IPS DF 19.7 (cell line): ENCODE data around the gene GMDS.

Experiments used
- DNase-seq: peaks from one replicate; pipeline ENCODE4 v3.0.0-alpha.2; 2013; ENCODE audit warnings: low read depth, low spot score

GMDS gene

DNA sequence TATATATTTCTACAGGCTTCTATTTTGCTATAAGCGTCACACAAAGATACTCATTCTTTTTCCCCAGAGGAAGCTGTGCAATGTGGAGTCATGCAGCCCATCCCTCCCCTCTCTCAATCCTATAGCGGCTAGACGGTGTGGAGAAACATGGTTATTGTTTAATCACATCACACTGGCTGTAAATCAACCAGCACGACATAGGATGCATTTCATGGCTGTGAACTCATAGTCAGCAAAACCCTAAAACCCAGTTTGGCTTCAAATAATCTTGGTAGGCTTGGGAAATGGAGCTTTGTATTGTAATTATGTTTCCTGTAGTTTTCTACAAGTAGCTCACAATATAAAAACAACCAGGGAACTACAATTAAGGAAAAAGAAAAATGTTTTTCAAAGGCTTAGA is 618.9 kb downstream of the GMDS start:
- no peak for DNase-seq

DNA sequence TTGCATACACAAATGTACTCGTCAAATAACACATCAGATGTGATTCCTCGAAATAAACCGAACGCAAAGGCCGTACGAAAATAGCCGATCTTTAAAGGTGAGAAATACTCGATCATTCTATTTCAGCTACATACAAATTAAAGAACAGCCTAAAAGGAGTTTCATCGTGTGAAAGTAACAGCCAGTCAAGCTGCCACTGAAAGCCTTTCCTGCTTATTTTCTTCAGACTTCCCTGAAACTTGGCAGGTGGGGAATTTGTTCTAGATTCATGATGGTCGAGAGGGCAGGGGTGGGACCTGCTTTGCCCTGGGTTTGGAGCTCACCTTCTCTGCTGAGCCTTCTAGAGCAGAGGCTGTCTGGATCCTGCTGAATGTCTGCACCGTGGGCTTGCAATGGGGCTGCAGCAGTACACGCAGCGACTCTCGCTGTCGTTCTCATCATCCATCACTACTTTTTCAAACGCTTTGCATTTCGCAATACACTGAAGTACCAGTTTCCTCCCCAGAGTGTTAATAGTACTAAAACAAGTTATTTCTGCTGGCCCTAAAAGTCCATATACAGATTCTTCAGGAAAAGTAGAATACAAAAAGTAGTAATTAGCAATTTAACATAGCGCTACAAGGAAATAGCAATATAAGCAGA is 619.5 kb downstream of the GMDS start:
- no peak for DNase-seq

DNA sequence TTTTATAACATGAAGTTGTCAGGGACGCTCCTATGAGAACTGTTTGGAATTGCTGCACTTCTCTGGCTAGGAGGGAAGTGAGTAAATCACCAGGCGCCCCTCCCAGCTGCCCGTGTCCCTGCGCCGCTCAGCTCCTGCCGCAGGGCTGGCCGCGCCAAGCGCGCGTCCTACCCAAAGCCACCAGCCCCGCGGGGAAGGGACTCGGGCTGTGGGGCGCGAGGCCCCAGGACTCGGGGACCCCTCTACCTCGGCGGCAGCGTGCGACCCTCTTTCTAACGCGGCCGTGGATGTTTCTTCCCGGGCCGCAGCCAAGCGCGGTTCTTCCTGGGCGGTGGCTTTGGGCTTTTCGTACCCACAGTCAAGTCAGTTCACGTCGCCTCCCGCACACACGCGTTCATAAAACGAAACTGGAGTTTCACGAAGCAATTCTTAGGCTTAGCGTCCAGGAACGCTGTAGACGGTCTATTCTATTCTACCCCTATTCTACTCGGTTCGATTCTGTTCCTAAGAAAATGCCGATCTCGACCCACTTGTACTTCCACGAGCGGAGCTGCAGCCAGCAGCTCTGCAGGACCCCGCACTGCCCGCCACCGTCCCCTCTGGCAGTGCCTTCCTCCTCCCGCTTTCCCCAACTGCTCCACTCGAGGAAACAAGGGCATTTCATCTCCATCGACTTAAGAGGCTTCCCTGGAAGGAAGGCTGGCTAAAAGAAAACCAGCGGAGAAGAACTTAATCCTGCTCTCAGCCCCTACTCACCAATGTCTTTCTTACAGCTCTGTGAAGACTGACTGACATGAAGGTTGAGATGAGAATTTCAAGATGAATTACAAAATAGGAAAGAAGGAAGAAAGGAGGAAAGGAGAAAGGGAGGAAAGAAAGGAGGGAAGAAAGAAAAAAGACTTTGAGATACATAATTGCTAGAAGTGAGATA is 620.3 kb downstream of the GMDS start:
- DNase-seq, result no peak

DNA sequence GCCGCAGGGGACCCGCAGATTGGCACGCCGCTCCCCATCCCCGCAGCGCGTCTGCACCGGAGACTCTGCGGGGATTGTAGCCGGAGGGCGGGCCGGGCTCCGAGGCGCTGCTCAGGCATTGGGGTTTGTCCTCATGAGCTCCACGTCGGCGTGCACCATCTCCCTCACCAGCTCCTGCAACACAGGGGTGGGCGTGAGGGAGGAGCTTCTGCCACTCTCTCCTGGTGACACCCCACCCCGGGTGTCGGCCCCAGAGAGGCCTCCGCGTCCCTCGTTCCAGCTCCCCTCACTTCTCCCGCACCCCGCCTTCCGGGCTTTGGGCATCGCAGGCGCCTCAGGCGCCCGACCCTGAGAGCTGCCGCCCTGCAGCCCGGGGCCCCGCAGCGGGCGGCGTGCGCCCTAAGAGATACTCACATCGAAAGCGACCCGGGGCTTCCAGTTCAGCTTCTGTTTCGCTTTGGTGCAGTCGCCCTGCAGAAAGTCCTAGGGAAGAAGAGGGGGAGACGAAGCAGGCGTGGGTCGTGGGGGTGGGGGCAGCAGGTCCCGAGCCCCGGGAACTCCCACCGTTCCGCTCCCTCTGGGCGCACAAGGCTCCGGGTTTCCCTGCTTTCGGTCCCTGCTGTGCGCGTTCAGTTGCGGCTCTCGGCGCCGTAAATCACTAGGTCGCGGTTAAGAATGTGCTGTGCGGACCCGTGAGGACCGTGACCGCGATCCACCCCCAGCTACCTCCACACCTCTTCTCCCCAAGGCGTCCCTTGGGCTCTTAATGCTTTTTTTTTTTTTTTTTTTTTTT is 621.2 kb downstream of the GMDS start:
- DNase-seq, result no peak

DNA sequence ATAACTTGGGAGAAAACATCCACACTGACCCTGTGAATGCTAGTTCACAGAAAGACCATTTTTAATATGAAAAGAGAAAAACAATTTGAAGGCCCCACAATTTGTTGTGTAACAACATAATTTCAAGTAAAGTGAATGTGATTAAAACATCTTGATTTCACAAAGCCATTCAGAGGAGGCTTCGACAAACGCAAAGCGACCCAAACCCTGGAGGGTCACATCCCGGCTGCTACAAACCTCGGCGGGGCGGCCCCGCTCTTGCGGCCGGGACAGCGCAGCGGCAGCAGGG is 621.7 kb downstream of the GMDS start:
- no peak for DNase-seq

DNA sequence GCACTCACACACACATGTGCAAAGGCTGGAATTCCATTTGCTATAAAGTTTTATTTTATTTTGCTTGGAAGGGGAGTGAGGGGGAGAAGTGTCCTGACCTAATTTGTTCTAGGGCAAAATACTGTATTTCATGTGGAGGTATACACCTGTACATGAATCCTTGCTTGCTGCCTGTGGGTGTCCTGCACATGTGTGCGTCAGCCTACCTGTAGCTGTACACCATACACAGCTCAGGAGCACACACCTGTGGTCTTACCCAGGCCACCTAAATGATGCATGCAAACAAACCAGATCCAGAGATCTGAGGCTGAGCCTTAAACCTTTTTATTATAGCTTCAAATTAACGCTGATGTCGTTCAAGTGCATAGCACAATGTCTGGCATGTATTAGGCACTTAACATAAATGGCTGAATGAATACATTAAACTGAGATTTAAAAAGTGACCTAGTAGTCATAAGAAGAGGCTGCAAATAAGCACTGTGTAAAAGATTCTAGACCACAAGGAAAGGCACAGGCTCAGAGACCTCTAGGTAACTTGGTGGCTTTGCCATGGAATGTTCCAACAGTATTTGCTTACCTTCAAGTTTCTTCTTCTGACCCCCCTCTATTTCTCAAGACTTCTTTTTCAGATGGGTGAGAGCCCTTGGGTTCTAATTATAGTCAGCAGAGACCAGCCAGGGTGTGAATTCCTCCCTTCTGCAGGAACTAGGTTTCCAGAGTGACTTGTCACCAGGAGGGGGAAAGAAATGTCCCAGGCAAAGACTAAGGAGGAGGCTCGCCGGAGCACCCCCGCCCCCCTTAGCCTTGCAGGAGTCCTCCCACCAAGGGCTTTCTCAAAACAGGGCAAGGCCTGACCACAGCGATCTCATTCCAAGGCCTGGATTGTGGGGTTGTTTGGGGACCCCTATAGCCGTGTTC is 622.3 kb downstream of the GMDS start:
- no peak for DNase-seq

DNA sequence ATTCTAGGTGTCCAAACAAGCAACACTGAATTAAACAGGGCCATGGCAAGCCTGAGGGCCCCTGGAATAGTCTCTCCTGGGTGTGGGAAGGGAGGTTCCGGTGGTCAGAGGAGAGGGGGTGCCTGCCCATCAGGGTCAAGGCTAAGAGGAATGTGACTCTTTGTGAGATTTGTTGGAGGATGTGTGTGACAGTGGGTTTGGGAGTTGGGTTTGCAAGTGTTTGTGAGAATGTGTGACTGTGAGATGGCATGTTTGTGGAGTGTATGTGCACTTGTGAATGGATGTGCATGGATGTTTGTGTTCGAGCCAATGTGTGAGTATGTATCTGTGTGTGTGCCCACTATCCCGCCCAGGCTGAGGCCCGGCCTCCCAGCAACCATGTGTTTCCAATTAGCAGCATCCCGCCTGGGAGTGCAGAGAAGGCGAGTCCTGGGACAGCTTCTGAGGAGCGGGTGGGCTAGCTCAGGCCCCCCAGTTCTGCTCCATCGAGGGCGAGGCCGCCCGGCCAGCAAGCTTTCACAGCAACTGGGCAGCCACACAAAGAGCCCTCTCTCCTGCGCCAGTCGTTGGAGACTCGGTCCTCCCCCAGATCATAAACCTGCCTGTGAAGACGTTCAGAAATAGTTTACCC is 623.1 kb downstream of the GMDS start:
- DNase-seq, result no peak

DNA sequence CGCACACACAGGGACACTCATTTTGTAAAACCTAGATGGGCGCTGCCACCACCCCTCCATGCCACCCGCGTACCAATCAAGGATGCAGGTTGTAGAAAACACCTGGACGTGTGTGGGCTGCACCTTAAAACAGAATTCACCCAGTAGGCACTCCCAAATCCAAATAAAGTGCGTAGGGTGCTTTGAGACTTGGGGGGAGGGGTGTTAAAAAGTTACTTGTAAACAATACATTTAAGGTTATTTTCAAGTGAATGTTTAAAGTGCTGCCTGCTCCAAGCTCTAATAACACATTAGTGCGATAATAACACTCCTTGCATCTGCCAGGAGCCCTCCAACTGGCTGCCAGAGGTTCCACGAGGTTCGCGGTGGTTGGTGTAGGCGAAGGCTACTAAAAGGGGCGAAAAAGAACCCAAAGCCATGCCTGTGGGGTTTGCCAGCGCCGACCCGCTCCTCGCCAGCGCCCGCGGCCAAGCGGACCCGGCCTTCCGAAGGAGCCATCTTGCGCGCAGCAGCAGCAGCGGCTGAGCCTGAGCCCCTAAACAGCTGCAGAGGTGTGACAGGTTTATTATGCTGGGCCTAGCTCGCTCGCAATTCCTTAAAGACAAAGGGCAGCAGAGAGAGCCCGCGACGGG is 624.2 kb downstream of the GMDS start:
- DNase-seq, result no peak

DNA sequence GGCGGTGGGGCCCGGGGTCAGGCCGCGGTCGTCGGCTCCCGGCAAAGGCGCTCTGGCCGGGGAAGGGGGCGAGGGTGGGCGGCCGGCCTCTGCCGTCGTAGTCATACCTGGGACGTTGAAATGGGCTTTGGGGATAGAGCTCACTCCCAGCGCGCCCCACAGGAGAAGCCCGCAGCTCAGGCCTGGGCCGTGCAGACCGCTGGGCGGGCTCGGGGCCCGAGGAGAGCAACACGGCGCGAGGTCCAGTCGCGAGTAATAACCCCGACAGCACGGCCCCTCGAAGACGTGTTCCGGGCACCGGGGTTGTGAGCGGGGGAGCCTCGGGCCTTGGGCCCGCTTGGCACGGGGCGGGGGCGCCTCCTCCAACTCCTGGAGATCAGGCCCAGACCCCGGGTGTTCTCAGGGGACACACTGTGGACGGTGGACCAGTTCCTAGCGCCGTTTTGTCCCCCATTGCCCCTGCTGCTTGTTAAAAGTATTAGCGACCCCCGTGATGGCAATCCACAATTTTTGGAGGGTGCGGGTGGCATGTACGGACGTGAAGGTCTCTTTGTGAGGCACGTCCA is 624.8 kb downstream of the GMDS start:
- no peak for DNase-seq

DNA sequence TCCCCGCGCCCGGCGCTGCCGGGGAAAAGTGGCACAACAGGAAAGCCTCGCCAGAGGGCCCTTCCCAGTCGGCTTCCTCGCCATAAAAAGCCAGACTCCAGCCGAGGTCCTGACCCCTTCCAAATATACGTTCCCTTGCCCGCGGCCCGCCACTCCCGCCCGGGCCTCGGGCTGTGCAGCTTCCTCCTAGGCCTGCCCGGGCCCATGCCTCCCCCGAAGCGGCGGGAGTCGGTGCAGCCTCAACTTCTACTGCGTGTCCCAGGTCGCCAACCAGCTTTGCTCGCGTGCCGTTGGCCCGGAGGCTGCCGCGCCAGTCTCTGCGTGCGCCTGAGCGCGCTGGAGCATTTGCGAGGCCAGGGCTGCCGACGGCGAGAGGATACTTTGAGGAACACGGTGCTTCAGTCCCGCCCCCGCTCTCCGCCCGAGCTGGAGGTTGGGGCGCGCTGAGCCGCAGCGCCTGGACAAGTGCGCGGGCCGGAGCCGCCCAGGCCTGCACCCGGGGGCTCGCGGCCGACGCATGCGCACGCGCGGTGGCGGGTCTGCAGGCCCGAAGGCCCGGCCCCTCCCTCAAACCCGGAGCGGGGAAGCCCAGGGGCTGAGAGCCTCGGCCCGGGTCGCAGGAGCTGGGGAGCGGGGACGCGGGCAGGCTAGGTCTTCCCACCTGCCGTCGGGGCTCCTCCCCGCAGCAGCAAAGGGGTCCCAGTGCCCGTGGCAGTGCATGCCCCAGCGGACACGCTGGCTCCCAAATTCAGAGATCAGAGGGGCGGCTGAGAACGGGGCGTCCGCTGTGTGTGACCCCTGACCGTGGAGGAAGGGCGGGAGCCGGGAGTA is 625.5 kb downstream of the GMDS start:
- DNase-seq, result no peak

DNA sequence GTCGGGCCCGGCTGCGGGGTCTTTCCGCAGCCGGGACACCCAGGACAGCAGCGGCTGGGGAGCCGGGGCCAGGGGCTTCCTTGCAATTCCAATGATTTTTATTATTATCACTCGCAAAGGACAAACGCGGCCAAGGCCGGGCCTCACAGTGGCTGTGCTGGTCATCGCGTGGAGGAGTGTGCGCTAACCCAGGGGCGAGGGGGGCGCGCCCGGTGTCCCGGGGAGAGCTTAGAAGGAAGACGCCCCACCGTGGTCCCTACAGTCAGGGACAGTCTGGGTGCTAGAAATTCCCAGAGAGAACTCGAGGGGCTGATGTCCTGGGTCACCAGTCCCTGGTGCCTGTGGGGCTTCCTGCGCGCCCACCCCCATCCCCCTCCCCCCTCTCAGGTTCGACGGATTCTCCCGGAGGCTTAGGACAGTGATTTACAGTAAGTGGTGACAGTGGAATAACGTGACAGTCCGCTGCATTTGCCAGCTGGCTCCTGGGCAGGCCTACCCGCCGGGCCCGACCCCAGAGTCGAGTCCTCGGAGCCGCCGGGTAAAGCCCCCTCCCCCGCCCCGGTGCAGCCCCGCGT is 626.2 kb downstream of the GMDS start:
- no peak for DNase-seq

DNA sequence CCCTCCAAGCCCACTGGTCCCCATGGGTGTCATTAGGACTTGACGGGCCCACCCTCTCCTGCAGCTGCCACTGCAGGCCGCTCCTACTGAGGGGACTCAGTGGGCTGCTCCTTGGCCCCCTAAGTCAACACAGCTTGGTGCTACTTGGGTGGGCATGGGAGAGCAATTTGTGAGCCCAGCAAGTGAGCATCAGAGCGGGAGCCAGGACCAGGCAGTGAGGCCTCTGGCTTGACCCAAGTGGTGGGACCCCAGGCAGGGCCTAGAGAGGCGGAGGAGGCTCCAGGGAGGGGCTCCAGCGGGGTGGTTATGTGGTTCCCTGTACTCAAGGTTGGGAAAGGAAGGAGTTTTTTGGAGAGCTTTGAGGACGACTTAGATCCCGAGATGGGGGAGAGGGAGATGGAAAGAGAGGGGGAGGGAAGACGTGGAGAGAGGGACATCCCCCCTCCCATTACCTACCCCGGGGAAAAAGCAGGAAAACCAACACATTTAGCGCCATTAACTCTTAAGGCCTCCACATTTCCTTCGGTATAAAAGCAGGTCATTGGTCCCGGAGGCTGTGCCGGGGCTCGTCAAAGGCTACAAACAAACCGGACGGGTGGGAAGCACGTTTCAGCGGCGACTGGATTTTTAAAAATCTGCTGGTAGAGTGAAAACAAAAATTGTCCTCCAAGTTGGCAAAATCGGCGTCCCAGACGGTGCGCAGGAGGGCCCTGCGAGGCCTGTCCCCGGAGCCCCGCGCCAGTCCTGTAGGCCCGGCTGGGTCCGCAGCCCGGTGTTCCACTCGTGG is 626.9 kb downstream of the GMDS start:
- no peak for DNase-seq

DNA sequence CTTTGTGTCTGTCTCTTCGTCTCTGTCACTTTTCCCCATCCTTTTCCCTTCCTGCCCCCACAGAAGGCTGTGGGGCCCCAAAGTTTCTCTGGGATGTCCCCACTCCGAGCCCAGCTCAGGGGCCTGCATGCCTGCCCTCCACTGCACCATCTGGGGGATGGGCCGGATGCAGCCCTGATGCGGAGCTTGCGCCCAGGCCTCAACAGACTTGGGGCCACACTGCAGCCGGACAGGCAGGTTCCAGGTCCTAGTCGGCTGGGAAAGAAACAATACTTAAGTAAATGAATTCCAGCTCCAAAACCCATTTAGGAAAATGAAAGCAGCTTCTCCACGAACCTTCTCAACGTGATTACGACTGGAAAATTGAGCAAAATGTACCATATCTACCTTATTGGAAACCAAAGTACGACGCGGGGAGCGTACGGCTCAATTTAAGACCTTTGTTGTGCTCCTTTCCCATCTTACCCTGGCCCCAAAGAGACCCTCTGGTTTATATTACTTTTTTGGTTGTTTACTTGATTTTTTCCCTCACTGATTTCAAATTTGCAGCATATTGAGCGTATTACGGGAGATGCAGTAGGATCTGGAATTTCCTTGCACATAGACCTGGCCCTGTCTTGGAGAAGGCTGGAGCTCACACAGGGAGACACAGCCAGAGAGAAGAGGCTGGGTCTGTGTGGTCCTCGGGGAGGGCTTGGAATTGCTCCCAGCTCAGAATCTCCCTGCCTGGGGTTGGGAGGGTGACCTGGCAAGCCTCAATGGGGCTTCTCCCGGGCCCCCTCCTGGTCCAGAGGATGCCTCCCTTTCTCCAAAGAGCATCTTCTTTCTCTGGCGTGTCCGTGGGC is 627.7 kb downstream of the GMDS start:
- no peak for DNase-seq

DNA sequence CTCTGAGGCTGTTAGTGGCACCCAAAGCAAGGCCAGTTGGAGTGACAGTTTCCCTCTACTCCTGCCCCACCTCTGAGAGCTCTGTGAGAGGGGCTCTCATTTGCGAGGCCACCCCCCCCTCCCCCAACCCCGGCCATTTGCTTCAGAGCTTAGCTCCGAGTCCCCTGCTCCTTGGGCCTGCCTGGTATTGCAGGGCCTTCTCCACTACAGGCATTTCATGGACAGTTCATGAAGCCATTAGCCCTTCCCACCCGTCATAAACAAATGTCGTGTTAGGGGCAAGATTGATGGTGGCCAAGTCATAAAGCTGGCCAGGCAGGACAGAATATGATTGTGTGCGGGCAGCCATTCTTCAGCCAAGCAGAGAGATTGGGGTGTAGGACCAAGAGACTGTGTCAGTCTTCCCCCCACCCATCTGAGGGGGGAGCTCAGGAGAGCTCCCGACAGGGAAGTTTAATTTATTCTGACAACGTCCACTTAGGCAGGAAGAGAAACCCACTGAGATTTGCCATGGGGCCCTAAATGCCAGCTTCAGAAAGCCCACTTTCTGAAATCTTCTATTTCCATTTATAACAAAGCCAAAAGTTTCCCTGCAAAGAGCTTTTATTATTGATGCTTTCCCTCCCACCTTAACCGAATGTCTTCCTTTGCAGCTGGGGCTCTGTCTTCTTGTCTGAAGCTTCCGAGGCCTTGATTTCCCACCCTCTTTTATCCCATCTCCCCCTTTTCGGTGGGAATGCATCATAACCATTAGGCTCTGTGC is 628.5 kb downstream of the GMDS start:
- DNase-seq, result no peak

DNA sequence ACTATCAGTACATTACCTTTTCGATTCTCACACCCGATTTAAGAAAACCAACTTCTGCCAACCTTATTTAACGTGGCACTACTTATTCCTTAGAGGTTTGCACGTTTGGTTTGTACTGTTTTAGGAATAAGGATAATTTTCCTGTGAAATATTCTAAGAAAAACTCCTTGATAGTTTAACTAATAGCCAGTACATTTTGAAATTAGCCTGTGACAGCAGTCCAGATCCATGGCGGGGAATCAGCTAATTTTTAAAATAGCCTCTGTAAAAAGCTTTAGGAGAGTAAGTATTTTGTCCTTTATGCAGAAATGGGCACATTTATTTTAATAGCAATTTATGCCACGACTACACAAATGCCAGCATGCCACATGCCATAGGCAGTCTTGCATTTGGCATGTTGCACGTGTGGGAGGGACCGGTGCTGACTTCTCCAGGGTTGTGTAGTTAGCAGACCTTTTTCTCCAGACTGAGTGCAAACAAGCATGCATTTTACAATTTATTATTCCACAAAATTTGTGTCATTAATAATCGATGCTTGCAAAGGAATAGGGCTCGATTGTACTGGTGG is 629.5 kb downstream of the GMDS start:
- no peak for DNase-seq
